IPS DF 19.7 (cell line): ENCODE results near the gene CCNJL.

Experiments
- DNase-seq: peaks from one replicate; pipeline ENCODE4 v3.0.0-alpha.2; 2013; ENCODE audit warnings: low read depth, low spot score

The CCNJL gene

GRCh38 chr5:160333721-160334120 lies 21.4 kb upstream of the CCNJL start:
- DNase-seq: no peak

- no peak for DNase-seq
Measured at GRCh38 chr5:160330212-160330611, 17.8 kb upstream of the CCNJL start.

- DNase-seq: no peak
Measured at GRCh38 chr5:160327818-160328217, 15.5 kb upstream of the CCNJL start.

GRCh38 chr5:160326981-160327380 lies 14.6 kb upstream of the CCNJL start:
- no peak for DNase-seq

GRCh38 chr5:160325716-160326115 lies 13.4 kb upstream of the CCNJL start:
- no peak for DNase-seq

- DNase-seq: no peak
Measured at GRCh38 chr5:160324886-160325285, 12.5 kb upstream of the CCNJL start.

GRCh38 chr5:160318409-160318808 lies 6.0 kb upstream of the CCNJL start:
- DNase-seq: no peak

GRCh38 chr5:160317434-160317833 lies 5.1 kb upstream of the CCNJL start:
- no peak for DNase-seq

GRCh38 chr5:160315968-160316367 lies 3.6 kb upstream of the CCNJL start:
- DNase-seq: no peak

GRCh38 chr5:160312960-160313727 lies 780 bp upstream of the CCNJL start:
- DNase-seq: no peak

GRCh38 chr5:160311491-160312133 lies 752 bp downstream of the CCNJL start:
- no peak for DNase-seq

GRCh38 chr5:160310552-160311295 lies 1.6 kb downstream of the CCNJL start:
- no peak for DNase-seq

- no peak for DNase-seq
Measured at GRCh38 chr5:160310140-160310539, 2.2 kb downstream of the CCNJL start.

GRCh38 chr5:160306696-160307095 lies 5.7 kb downstream of the CCNJL start:
- no peak for DNase-seq

- DNase-seq: no peak
Measured at GRCh38 chr5:160305319-160305718, 7.0 kb downstream of the CCNJL start.

- no peak for DNase-seq
Measured at GRCh38 chr5:160303690-160304089, 8.7 kb downstream of the CCNJL start.

GRCh38 chr5:160298189-160298588 lies 14.2 kb downstream of the CCNJL start:
- DNase-seq: no peak

GRCh38 chr5:160297776-160298175 lies 14.6 kb downstream of the CCNJL start:
- no peak for DNase-seq

- DNase-seq: no peak
Measured at GRCh38 chr5:160297004-160297403, 15.4 kb downstream of the CCNJL start.

- no peak for DNase-seq
Measured at GRCh38 chr5:160296496-160296895, 15.9 kb downstream of the CCNJL start.

- no peak for DNase-seq
Measured at GRCh38 chr5:160293901-160294561, 18.3 kb downstream of the CCNJL start.

GRCh38 chr5:160293386-160293785 lies 19.0 kb downstream of the CCNJL start:
- DNase-seq: no peak
